SK-N-SH (cell line): Measurements from ENCODE around the gene CD68. TPM values are rescaled to one million over a fixed set of nuclear protein-coding genes. Genes with fewer than 3 reads are reported as not detected.

ENCODE experiments used
- CTCF ChIA-PET: fragments of 300-600, 350-600 bp; formaldehyde crosslinking; extraction: SDS; loops from one replicate; lab custom pipeline; 2021; lab: Yijun Ruan, JAX
- POLR2A ChIA-PET: fragments of 350-600 bp; sonication (Branson Sonifier 250); formaldehyde crosslinking; extraction: SDS; loops from one replicate; lab custom pipeline; 2020; ENCODE audit warnings: antibody characterized with exemption, inconsistent platforms; lab: Yijun Ruan, JAX
- DNase-seq: peaks from one replicate; pipeline ENCODE4 v3.0.0; 2012
- H2AFZ ChIP-seq: fragments of 200-600 bp; sonication (generic); 2 replicates; pipeline ENCODE4 v1.8.1; 2016; ENCODE audit warnings: antibody characterized with exemption, mild to moderate bottlenecking, low read depth
- H3F3A ChIP-seq: fragments of 200-600 bp; sonication (generic); replicated peaks from 2 replicates; pipeline ENCODE3; 2016; ENCODE audit warnings: antibody characterized with exemption, mild to moderate bottlenecking; ENCODE audit not compliant: insufficient read depth
- H3K27ac ChIP-seq, 2 experiments: fragments of 200-500 bp in 1 of 2; fragments of 200-600 bp in 1 of 2; sonication (Bioruptor generic) in 1 of 2; sonication (generic), shearing (Covaris generic) in 1 of 2; 2 replicates each; pipeline versions ENCODE4 v1.5.1 to v1.6.1; 2014 to 2016; ENCODE audit warnings: low read depth in 2 of 2, inconsistent platforms in 1 of 2, low read length in 1 of 2, mild to moderate bottlenecking in 1 of 2, mixed read lengths in 1 of 2
- H3K27me3 ChIP-seq: fragments of 200-600 bp; sonication (generic), shearing (Covaris generic); 2 replicates; pipeline ENCODE4 v1.6.1; 2016; ENCODE audit warnings: mixed run types; ENCODE audit not compliant: insufficient read depth
- H3K36me3 ChIP-seq, 2 experiments: fragments of 200-500 bp in 1 of 2; fragments of 200-600 bp in 1 of 2; sonication (Bioruptor generic) in 1 of 2; sonication (generic) in 1 of 2; replicated peaks in 1 of 2; 2 replicates each; pipeline versions ENCODE3 to v1.5.1; 2014 to 2016; ENCODE audit warnings: low read length in 1 of 2, mild to moderate bottlenecking in 1 of 2; ENCODE audit not compliant: insufficient read depth in 2 of 2, control insufficient read depth in 1 of 2
- H3K4me1 ChIP-seq, 2 experiments: fragments of 200-500 bp in 1 of 2; fragments of 200-600 bp in 1 of 2; sonication (Bioruptor generic) in 1 of 2; sonication (generic), shearing (Covaris generic) in 1 of 2; 2 replicates each; pipeline versions ENCODE4 v1.5.1 to v1.6.1; 2014 to 2016; ENCODE audit warnings: low read depth in 1 of 2, low read length in 1 of 2, mixed run types in 1 of 2; ENCODE audit not compliant: insufficient read depth in 2 of 2, control insufficient read depth in 1 of 2
- H3K4me2 ChIP-seq: fragments of 200-600 bp; sonication (generic), shearing (Covaris generic); 2 replicates; pipeline ENCODE4 v1.6.1; 2017; ENCODE audit warnings: mixed run types
- H3K4me3 ChIP-seq, 2 experiments: fragments of 200-500 bp in 1 of 2; fragments of 200-600 bp in 1 of 2; sonication (Bioruptor generic) in 1 of 2; sonication (generic), shearing (Covaris generic) in 1 of 2; 2 replicates each; pipeline versions ENCODE4 v1.5.1 to v1.8.1; 2014 to 2016; ENCODE audit warnings: low read depth in 2 of 2, inconsistent platforms in 1 of 2, low read length in 1 of 2, mild to moderate bottlenecking in 1 of 2, mixed read lengths in 1 of 2, moderate library complexity in 1 of 2
- H3K79me2 ChIP-seq: fragments of 200-600 bp; sonication (generic); 2 replicates; pipeline ENCODE4 v1.8.1; 2017; ENCODE audit warnings: mild to moderate bottlenecking; ENCODE audit not compliant: insufficient read depth
- H3K9ac ChIP-seq: fragments of 200-600 bp; sonication (generic); 2 replicates; pipeline ENCODE4 v1.6.1; 2017; ENCODE audit warnings: mixed run types
- H3K9me2 ChIP-seq: fragments of 200-600 bp; sonication (generic); 2 replicates; pipeline ENCODE4 v1.6.1; 2017; ENCODE audit warnings: mixed run types
- H3K9me3 ChIP-seq: fragments of 200-600 bp; sonication (generic); 2 replicates; pipeline ENCODE4 v1.6.1; 2017; ENCODE audit warnings: mixed run types, mild to moderate bottlenecking, moderate library complexity
- H4K20me1 ChIP-seq: fragments of 200-600 bp; sonication (generic); 2 replicates; pipeline ENCODE4 v1.6.1; 2017; ENCODE audit warnings: mild to moderate bottlenecking, mixed run types; ENCODE audit not compliant: insufficient read depth
- ELF1 ChIP-seq: IDR thresholded peaks from 2 replicates; pipeline ENCODE4 v1.4.0; 2012
- EP300 ChIP-seq, 2 experiments: IDR thresholded peaks; 2 replicates each; pipeline versions ENCODE4 v1.4.0 to v1.6.1; 2012; ENCODE audit warnings: borderline replicate concordance in 1 of 2, low read depth in 1 of 2, low read length in 1 of 2
- FOXM1 ChIP-seq: IDR thresholded peaks from 2 replicates; pipeline ENCODE4 v1.4.0; 2012; ENCODE audit warnings: low read depth, mild to moderate bottlenecking
- GABPA ChIP-seq: IDR thresholded peaks from 2 replicates; pipeline ENCODE4 v1.4.0; 2012; ENCODE audit warnings: low read depth, mild to moderate bottlenecking
- GATA2 ChIP-seq: sonication (generic); formaldehyde crosslinking; IDR thresholded peaks from 2 replicates; pipeline ENCODE4 v1.5.0; 2020; ENCODE audit warnings: mild to moderate bottlenecking, missing genetic modification reagents
- MXI1 ChIP-seq: IDR thresholded peaks from 2 replicates; pipeline ENCODE4 v1.6.1; 2012; ENCODE audit warnings: mild to moderate bottlenecking, low read depth, low read length, improper control_type of control experiment
- NFIC ChIP-seq: IDR thresholded peaks from 2 replicates; pipeline ENCODE4 v1.4.0; 2012; ENCODE audit warnings: borderline replicate concordance
- NRF1 ChIP-seq: IDR thresholded peaks from 2 replicates; pipeline ENCODE4 v1.6.1; 2012; ENCODE audit warnings: low read depth, mild to moderate bottlenecking, low read length
- POLR2AphosphoS5 ChIP-seq: IDR thresholded peaks from 2 replicates; pipeline ENCODE4 v1.6.1; 2012; ENCODE audit warnings: low read depth, low read length
- RFX5 ChIP-seq: IDR thresholded peaks from 2 replicates; pipeline ENCODE4 v1.6.1; 2012; ENCODE audit warnings: mild to moderate bottlenecking, improper control_type of control experiment, low read length
- RXRA ChIP-seq: IDR thresholded peaks from 2 replicates; pipeline ENCODE4 v1.4.0; 2012; ENCODE audit warnings: low read depth, mild to moderate bottlenecking, borderline replicate concordance
- SIN3A ChIP-seq: IDR thresholded peaks from 2 replicates; pipeline ENCODE4 v1.6.1; 2012; ENCODE audit warnings: low read depth, mild to moderate bottlenecking, low read length, moderate library complexity, borderline replicate concordance
- TCF12 ChIP-seq: IDR thresholded peaks from 2 replicates; pipeline ENCODE4 v1.4.0; 2012
- YY1 ChIP-seq: IDR thresholded peaks from 2 replicates; pipeline ENCODE4 v1.4.0; 2012; ENCODE audit warnings: low read depth, mild to moderate bottlenecking
- WGBS: methylation state at CpG from one replicate; pipeline ENCODE4 v1.1.6; 2017; ENCODE audit warnings: low lambda C conversion rate; 5-methylcytosine and 5-hydroxymethylcytosine counted together
- polyA plus RNA-seq, 3 experiments: library from polyadenylated mRNA; depleted of rRNA; stranded (reverse); fragments of >200 nt; gene quantifications; 2 replicates each; pipeline ENCODE4 v1.2.3, GENCODE V29; 2012
- TF ChIP-seq, protein P1 (sequence below): IDR thresholded peaks from 2 replicates; pipeline ENCODE4 v1.4.0; 2012; ENCODE audit warnings: low read depth, borderline replicate concordance
- TF ChIP-seq, protein P2 (sequence below): IDR thresholded peaks from 2 replicates; pipeline ENCODE4 v1.4.0; 2012; ENCODE audit warnings: low read depth, borderline replicate concordance
- TF ChIP-seq, protein P3 (sequence below): fragments of 150-350 bp; IDR thresholded peaks from 2 replicates; pipeline ENCODE4 v1.6.1; 2016; ENCODE audit warnings: mild to moderate bottlenecking, low read depth, low read length
- TF ChIP-seq, protein P4 (sequence below): IDR thresholded peaks from 2 replicates; pipeline ENCODE4 v1.6.1; 2012; ENCODE audit warnings: mild to moderate bottlenecking, low read depth, low read length, moderate library complexity
- TF ChIP-seq, protein P5 (sequence below): fragments of 200-600 bp; sonication (generic); IDR thresholded peaks from 2 replicates; pipeline ENCODE4 v1.6.1; 2017; ENCODE audit warnings: antibody characterized with exemption, mild to moderate bottlenecking, moderate library complexity
- TF ChIP-seq, protein P6 (sequence below): IDR thresholded peaks from 2 replicates; pipeline ENCODE4 v1.4.0; 2012; ENCODE audit warnings: low read depth

CD68 gene
- polyA plus RNA-seq, 1 of the 3 experiments (the other 2 are of a cell fraction) = 62.4 TPM

DNA sequence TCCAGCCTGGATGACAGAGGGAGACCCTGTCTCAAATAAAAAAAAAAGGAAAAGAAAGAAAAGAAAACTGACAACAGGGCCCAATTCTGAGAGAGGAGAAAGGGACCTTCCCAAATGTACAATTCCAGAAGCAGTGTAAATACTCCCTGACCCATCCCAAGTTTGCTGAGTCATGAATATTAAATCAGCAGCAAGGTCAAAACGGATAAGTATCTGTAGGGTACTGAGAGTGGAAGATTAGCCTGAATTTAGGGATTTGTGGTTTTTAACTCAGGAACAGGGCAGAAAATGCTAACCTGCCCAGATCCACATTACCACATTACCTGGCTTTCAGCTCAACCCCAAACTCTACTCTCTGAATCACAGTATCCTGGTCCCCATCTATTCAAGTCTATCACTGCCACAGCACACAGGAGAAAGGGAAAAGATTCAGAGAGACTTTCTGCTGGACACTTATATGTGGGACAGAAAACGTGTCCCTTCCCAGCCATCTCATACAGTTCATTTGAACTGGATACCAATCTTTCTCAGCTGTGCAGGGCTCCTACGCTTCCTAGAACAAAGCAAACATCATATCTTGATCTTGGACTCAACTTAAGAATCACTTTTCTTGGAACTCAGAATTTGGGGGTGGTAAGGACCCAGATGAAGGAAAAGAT is 32.3 kb downstream of the CD68 start:
- peaks cover 61% of the 10 kb centered on the region for H4K20me1 ChIP-seq
- H3K4me2 ChIP-seq = peak overlapping the region; percentile 93
- WGBS = 87% methylated on average over 3 of the region's 3 CpGs
- no peak overlapping the region for H3K9ac ChIP-seq
- H3K27ac ChIP-seq = peak overlapping the region; percentile 1 to 27; a peak in 2 of 4 replicates
- peaks cover 0 to 18% of the 10 kb centered on the region in 2 experiments; a peak in 3 of 4 replicates for H3K4me1 ChIP-seq
- H3K9me3 ChIP-seq = no peaks in the 10 kb centered on the region
- no peak overlapping the region for H2AFZ ChIP-seq
- H3K27me3 ChIP-seq = no peaks in the 10 kb centered on the region
- TF ChIP-seq FOXM1 = no peak
- TF ChIP-seq RFX5 = no peak
- TF ChIP-seq, protein P1, sequence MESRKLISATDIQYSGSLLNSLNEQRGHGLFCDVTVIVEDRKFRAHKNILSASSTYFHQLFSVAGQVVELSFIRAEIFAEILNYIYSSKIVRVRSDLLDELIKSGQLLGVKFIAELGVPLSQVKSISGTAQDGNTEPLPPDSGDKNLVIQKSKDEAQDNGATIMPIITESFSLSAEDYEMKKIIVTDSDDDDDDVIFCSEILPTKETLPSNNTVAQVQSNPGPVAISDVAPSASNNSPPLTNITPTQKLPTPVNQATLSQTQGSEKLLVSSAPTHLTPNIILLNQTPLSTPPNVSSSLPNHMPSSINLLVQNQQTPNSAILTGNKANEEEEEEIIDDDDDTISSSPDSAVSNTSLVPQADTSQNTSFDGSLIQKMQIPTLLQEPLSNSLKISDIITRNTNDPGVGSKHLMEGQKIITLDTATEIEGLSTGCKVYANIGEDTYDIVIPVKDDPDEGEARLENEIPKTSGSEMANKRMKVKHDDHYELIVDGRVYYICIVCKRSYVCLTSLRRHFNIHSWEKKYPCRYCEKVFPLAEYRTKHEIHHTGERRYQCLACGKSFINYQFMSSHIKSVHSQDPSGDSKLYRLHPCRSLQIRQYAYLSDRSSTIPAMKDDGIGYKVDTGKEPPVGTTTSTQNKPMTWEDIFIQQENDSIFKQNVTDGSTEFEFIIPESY = no peak
- TF ChIP-seq MXI1 = no peak
- TF ChIP-seq, protein P2, sequence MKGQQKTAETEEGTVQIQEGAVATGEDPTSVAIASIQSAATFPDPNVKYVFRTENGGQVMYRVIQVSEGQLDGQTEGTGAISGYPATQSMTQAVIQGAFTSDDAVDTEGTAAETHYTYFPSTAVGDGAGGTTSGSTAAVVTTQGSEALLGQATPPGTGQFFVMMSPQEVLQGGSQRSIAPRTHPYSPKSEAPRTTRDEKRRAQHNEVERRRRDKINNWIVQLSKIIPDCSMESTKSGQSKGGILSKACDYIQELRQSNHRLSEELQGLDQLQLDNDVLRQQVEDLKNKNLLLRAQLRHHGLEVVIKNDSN = no peak
- TF ChIP-seq EP300 (IDR thresholded peaks at IDR 0.05; ENCODE audit: borderline replicate concordance in 1 of 2, low read depth in 1 of 2, low read length in 1 of 2) = no peak
- TF ChIP-seq, protein P3, sequence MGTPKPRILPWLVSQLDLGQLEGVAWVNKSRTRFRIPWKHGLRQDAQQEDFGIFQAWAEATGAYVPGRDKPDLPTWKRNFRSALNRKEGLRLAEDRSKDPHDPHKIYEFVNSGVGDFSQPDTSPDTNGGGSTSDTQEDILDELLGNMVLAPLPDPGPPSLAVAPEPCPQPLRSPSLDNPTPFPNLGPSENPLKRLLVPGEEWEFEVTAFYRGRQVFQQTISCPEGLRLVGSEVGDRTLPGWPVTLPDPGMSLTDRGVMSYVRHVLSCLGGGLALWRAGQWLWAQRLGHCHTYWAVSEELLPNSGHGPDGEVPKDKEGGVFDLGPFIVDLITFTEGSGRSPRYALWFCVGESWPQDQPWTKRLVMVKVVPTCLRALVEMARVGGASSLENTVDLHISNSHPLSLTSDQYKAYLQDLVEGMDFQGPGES = no peak
- TF ChIP-seq YY1 = no peak
- no peak for TF ChIP-seq POLR2AphosphoS5
- no peak for TF ChIP-seq RXRA
- TF ChIP-seq, protein P4, sequence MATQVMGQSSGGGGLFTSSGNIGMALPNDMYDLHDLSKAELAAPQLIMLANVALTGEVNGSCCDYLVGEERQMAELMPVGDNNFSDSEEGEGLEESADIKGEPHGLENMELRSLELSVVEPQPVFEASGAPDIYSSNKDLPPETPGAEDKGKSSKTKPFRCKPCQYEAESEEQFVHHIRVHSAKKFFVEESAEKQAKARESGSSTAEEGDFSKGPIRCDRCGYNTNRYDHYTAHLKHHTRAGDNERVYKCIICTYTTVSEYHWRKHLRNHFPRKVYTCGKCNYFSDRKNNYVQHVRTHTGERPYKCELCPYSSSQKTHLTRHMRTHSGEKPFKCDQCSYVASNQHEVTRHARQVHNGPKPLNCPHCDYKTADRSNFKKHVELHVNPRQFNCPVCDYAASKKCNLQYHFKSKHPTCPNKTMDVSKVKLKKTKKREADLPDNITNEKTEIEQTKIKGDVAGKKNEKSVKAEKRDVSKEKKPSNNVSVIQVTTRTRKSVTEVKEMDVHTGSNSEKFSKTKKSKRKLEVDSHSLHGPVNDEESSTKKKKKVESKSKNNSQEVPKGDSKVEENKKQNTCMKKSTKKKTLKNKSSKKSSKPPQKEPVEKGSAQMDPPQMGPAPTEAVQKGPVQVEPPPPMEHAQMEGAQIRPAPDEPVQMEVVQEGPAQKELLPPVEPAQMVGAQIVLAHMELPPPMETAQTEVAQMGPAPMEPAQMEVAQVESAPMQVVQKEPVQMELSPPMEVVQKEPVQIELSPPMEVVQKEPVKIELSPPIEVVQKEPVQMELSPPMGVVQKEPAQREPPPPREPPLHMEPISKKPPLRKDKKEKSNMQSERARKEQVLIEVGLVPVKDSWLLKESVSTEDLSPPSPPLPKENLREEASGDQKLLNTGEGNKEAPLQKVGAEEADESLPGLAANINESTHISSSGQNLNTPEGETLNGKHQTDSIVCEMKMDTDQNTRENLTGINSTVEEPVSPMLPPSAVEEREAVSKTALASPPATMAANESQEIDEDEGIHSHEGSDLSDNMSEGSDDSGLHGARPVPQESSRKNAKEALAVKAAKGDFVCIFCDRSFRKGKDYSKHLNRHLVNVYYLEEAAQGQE = no peak
- TF ChIP-seq GABPA = no peak
- TF ChIP-seq, protein P5, sequence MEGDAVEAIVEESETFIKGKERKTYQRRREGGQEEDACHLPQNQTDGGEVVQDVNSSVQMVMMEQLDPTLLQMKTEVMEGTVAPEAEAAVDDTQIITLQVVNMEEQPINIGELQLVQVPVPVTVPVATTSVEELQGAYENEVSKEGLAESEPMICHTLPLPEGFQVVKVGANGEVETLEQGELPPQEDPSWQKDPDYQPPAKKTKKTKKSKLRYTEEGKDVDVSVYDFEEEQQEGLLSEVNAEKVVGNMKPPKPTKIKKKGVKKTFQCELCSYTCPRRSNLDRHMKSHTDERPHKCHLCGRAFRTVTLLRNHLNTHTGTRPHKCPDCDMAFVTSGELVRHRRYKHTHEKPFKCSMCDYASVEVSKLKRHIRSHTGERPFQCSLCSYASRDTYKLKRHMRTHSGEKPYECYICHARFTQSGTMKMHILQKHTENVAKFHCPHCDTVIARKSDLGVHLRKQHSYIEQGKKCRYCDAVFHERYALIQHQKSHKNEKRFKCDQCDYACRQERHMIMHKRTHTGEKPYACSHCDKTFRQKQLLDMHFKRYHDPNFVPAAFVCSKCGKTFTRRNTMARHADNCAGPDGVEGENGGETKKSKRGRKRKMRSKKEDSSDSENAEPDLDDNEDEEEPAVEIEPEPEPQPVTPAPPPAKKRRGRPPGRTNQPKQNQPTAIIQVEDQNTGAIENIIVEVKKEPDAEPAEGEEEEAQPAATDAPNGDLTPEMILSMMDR = no peak
- TF ChIP-seq, protein P6, sequence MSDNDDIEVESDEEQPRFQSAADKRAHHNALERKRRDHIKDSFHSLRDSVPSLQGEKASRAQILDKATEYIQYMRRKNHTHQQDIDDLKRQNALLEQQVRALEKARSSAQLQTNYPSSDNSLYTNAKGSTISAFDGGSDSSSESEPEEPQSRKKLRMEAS = no peak
- TF ChIP-seq ELF1 = no peak
- no peak for TF ChIP-seq TCF12
- TF ChIP-seq NRF1 = no peak
- TF ChIP-seq SIN3A = no peak
- no peak for TF ChIP-seq NFIC
- no peak for TF ChIP-seq GATA2 (CRISPR knock-in tag)
- TF ChIP-seq, all 33 proteins: peak for 0
- Histone ChIP-seq H3K4me3 (peak overlapping the region in 1 of 2 experiments; percentile 90; a peak in 1 of 4 replicates), H3F3A (peaks cover 4% of the 10 kb centered on the region), H3K9me2 (no peaks in the 10 kb centered on the region), H3K36me3 (peaks cover 11 to 34% of the 10 kb centered on the region in 2 experiments), H3K79me2 (peaks cover 75% of the 10 kb centered on the region)
- no peak for DNase-seq
- ChIA-PET POLR2A (interaction anchor here (0.6 kb wide), 2 partner anchors 11 to 46 kb away, joined by 3 to 4 read pairs; no protein-coding TSS in a partner anchor), CTCF (interaction anchor here (1.2 to 2.9 kb wide), 7 partner anchors 10 to 105 kb away, joined by 3 to 14 read pairs (median 5); partner anchors contain the start of genes SOX15, TP53 and WRAP53)
